OCI-LY1 (cell line): ENCODE data around the gene ADSL.

Experiments used
- CTCF ChIP-seq: fragments of 200-600 bp; sonication (generic), shearing (Covaris generic); IDR thresholded peaks from 2 replicates; pipeline ENCODE4 v1.5.1; 2017; ENCODE audit warnings: mild to moderate bottlenecking, antibody characterized with exemption, low read length, moderate library complexity, mixed read lengths
- EZH2 ChIP-seq: fragments of 200-600 bp; sonication (generic), shearing (Covaris generic); IDR thresholded peaks from 2 replicates; pipeline ENCODE4 v1.8.0; 2017; ENCODE audit warnings: borderline replicate concordance, mixed run types, mild to moderate bottlenecking, antibody characterized with exemption, low read length, moderate library complexity, mixed read lengths

DNA sequence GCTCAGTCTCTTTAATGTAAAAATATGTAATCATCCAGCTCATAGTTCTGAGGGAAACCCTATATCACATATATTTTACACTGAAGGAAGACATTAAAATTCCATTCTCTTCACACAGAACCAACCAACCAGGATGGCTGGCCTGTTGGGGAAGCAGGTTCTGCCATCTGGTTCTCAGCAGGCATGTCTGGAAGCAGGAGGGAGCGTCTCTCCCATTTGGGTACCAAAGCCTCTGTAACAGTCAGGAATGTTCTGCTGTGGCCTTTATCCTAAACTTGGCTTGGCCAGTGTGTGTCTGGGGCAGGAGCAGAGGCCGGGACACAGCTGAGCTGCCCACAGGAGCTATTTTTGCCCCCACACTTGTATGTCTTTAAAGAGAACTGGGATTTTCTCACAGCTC is 53.3 kb downstream of the ADSL start:
- TF ChIP-seq EZH2 (no peak), CTCF (no peak)
